ENCODE measurements around the gene ZSCAN22.

GRCh38 chr19:58338336-58338735, 11.5 kb downstream of the ZSCAN22 start:
- TF ChIP-seq CTCF (conservative IDR thresholded peaks at IDR 0.05; ENCODE audit: low read length): no peak
- no peak for TF ChIP-seq EZH2phosphoT487 (IDR thresholded peaks at IDR 0.05; ENCODE audit: borderline replicate concordance)

Measured in Loucy (cell line).